HL-60/S4 (cell line): ENCODE data around the gene PYROXD2.

Source experiments
- in situ Hi-C: fragments of 300-500 bp; cut with MboI; formaldehyde crosslinking; loops from 2 replicates; pipeline ENCODE4 v1.14.3; 2022; ENCODE audit warnings: low sequenced_read_pairs

Gene PYROXD2

GRCh38 chr10:98436704-98437103 is 21.7 kb upstream of the PYROXD2 start:
- in situ Hi-C loops, result no loop called here

DNA sequence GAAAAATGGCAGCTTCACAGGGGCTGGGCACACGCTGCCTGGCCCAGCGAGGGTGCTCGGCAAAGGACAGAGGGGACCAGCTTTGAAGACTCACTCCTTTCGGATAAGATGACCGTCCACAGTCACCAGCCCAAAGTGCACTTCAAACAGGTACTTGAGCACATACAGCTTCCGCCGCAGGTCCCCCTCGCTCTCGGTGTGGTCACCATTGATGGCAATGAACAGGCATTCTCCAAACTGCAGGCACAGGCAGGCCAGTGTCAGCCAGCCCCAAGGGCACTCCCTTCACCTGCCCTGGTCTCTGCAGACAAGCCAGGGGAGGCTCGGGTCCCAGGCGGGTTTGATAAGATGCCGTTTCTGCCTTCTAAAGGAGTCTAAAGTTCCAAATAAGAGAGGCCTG is 20.2 kb upstream of the PYROXD2 start:
- in situ Hi-C loops, result no loop called here

DNA sequence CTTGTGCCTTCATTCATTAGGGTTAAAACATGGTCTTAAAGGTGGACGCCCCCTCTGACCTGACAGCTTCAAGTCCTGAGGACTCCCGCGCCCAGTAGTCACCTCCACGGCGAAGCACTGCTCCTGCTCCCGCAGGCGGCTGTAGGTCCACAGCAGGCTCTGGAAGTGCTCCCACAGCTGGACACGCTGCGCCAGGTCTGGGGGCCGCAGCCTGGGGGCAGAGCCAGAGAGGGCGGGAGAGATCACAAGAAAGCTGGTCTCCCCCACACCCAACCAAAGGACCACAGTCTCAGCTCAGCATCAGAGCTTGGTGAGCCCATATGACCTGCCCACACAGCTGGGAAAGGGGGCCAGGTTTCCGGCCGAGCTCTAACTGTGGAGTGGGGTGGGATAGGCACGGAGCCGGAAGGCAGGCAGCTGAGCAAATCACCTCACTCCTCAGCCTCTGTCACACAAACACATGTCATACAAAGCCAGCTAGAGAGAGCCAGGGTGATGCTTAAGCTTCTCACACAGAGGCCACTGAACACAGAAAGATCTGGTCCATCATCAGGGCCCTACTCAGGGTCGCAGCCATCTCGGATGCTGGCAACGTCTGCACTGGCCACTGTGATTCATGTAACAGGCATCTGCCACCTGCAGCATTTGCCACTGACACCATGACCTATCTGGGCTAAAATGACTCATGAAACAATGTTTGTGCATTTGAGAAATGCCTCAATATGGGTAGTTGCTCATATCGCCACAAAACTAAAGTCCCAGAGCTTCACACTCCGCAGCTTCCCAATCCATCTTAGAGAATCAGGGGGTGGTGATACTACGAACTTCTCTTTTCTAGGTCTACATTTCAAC is 19.1 kb upstream of the PYROXD2 start:
- in situ Hi-C loops, result no loop called here

- in situ Hi-C loops, result no loop called here
Observed at GRCh38 chr10:98433371-98433770, 18.4 kb upstream of the PYROXD2 start.

- in situ Hi-C loops, result no loop called here
Observed at GRCh38 chr10:98432330-98432729, 17.3 kb upstream of the PYROXD2 start.

DNA sequence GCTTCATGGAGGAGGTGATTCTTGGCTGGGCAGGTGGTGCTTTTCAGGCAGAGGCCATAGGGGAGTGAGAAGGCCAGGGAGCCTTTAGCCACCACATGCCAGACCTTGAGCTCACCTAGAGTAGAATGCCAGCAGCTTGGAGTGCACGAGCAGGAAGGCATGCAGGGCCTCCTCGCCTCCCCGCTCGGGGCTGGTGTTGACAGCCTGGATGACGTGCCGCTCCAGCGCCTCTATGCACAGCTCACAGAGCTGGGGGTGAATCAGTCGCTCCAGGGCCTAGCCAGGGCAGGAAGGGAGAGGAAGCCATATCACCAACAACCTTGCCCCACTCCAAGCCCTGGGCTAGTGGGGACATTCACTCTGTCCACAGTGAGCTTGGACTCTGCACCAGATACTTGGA is 16.0 kb upstream of the PYROXD2 start:
- in situ Hi-C loops, result no loop called here

GRCh38 chr10:98430427-98430826 is 15.4 kb upstream of the PYROXD2 start:
- in situ Hi-C loops, result no loop called here

- in situ Hi-C loops, result no loop called here
Observed at GRCh38 chr10:98429320-98430072, 14.5 kb upstream of the PYROXD2 start.

GRCh38 chr10:98427011-98427515 is 12.1 kb upstream of the PYROXD2 start:
- in situ Hi-C loops, result no loop called here

- in situ Hi-C loops, result no loop called here
Observed at GRCh38 chr10:98425511-98426352, 10.8 kb upstream of the PYROXD2 start.

GRCh38 chr10:98424295-98425254 is 9.6 kb upstream of the PYROXD2 start:
- in situ Hi-C loops, result no loop called here

GRCh38 chr10:98423691-98424120 is 8.7 kb upstream of the PYROXD2 start:
- in situ Hi-C loops, result no loop called here

- in situ Hi-C loops, result no loop called here
Observed at GRCh38 chr10:98422182-98422581, 7.2 kb upstream of the PYROXD2 start.

DNA sequence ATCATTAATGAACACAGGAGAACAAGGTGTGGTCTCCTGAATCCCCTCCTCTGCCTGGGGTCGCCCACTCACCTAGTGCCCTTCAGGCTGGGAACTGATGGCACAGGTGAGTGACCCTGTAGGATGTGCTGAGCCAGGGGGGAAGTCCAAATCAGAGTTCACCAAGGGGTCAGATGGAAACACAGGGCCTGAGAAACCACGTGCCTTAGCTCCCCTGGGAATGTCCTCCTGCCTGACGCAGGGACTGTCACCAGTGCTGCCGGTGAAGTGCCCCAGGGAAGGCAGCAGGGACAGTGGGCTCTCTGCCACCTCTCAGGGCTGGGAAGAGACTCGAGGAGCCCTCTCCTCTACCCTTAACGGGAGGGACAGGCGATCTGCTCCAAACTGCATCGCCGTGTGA is 5.8 kb upstream of the PYROXD2 start:
- in situ Hi-C loops, result no loop called here

- in situ Hi-C loops, result no loop called here
Observed at GRCh38 chr10:98419469-98420261, 4.7 kb upstream of the PYROXD2 start.

DNA sequence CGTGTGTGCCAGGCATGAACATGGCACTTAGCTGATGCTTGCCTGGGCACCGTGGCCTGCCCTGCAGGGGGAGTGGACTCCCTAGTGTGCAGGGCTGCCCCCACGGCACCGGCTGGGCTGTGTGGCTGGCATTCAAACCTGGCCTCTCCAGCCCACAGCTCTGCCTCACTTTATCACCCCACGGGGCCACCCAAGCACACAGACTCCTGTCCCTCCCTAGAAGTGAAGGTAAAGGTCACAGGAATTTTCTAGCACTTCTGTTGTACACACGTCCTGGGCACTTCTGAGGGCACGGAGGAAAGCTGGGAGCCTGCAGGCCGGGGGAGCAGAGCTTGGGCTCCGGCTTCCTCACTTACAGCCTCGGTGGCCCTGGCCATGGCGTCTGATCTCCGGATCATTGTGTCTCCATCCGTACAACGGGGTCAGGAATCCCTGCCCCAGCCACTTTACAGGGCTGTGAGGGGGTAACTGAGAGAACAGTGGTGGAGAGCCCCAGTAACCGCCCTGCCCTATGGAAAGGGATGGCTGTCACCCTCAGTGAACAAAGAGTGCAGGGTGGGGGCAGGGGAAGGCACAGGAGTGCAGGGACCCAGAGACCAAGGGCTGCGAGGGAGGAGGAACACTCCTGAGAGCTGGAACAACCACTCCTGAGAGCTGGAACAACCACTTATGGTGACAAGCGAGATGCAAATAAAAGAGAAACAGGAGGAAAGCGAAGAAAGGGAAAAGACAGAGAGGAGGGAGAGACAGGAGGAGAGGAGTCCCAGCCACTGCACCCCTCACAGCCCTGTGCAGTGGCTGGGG is 3.9 kb upstream of the PYROXD2 start:
- in situ Hi-C loops, result no loop called here

GRCh38 chr10:98417973-98418664 is 3.1 kb upstream of the PYROXD2 start:
- in situ Hi-C loops, result no loop called here

DNA sequence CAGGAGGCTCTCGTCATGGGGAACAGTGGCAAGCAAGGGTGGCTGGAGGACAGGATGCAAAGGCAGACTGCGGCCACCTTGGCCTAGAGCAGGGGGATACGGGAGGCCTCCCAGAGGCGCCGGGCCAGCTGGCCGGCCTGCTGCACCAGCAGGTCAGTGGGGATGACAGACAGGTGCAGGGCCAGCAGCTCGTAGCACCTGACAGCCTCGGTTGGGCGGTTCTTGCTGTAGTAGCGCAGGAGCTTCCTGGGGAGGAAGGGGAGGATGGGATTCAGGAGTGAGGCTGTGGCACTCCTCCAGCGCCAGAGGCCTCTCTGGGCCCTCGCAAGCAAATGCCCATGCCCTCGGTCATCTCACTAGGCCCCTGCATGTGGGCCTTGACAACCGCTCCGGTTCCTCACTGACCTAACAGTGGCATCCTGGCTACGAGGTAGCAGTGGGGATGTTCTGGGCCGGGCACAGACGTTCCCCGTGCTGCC is 2.5 kb upstream of the PYROXD2 start:
- in situ Hi-C loops, result no loop called here
